Breast epithelium (tissue), 4 donors: ENCODE data around the gene HOOK1. TPM values are rescaled to one million over a fixed set of nuclear protein-coding genes. Genes with fewer than 3 reads are reported as not detected.

ENCODE experiments used
- DNase-seq, 2 donors: peaks; one replicate each; pipeline ENCODE4 v3.0.0-alpha.2; 2019; ENCODE audit warnings: low spot score in 2 of 2
- H3K27ac ChIP-seq, 2 donors: fragments of 200-600 bp; sonication (generic) in 1 of 2; one replicate each; pipeline ENCODE4 v1.5.1; 2016 to 2019; ENCODE audit warnings: mild to moderate bottlenecking in 1 of 2
- H3K27me3 ChIP-seq, 2 donors: fragments of 200-600 bp; sonication (generic) in 1 of 2; one replicate each; pipeline versions ENCODE4 v1.5.1 to v1.6.0; 2017 to 2019; ENCODE audit warnings: control low read depth in 1 of 2, mild to moderate bottlenecking in 1 of 2
- H3K36me3 ChIP-seq: fragments of 200-600 bp; one replicate; pipeline ENCODE4 v1.5.1; 2019
- H3K4me1 ChIP-seq, 2 donors: fragments of 200-600 bp; sonication (generic); one replicate each; pipeline ENCODE4 v1.5.1; 2016 to 2019; ENCODE audit warnings: control low read depth in 1 of 2
- H3K4me3 ChIP-seq, 3 donors: fragments of 200-600 bp; sonication (generic); 1 replicate in 2 of 3; 2 replicates in 1 of 3; pipeline ENCODE4 v1.5.1; 2016 to 2019; ENCODE audit warnings: mild to moderate bottlenecking in 3 of 3, moderate library complexity in 2 of 3
- H3K9me3 ChIP-seq, 2 donors: fragments of 200-600 bp; sonication (generic) in 1 of 2; one replicate each; pipeline ENCODE4 v1.5.1; 2016 to 2019; ENCODE audit warnings: control low read depth in 1 of 2
- CTCF ChIP-seq, 3 donors: fragments of 450-650 bp; IDR thresholded peaks; one replicate each; pipeline ENCODE4 v1.5.1; 2016 to 2017; ENCODE audit warnings: antibody characterized with exemption in 3 of 3, mild to moderate bottlenecking in 3 of 3, moderate library complexity in 3 of 3
- POLR2A ChIP-seq: fragments of 450-650 bp; IDR thresholded peaks from one replicate; pipeline ENCODE4 v1.6.1; 2016; ENCODE audit warnings: antibody characterized with exemption, mild to moderate bottlenecking, moderate library complexity
- POLR2AphosphoS5 ChIP-seq, 3 donors: sonication (generic); formaldehyde crosslinking; IDR thresholded peaks; one replicate each; pipeline ENCODE4 v1.6.1; 2017; ENCODE audit warnings: antibody characterized with exemption in 3 of 3
- intact Hi-C: fragments of 100-400 bp; cut with DNase I; formaldehyde crosslinking; loops from one replicate; pipeline ENCODE4 v1.15.1; 2023; ENCODE audit warnings: low total_unique reads
- total RNA-seq, 3 donors: library from RNA; depleted of rRNA; stranded (reverse); fragments of >200 nt; gene quantifications; one replicate each; pipeline ENCODE4 v1.1.0, GENCODE V29; 2016

The HOOK1 gene
- total RNA-seq, 3 donors from 2014 or later = 0.16 to 33.7 (median 12.5) TPM

- Histone ChIP-seq H3K27me3 (no peaks in the 10 kb centered on the region), H3K4me3 (no peak overlapping the region), H3K27ac (no peak overlapping the region), H3K9me3 (no peaks in the 10 kb centered on the region), H3K36me3 (no peaks in the 10 kb centered on the region), H3K4me1 (no peaks in the 10 kb centered on the region)
- intact Hi-C loops = no loop called here
- TF ChIP-seq POLR2A (no peak), POLR2AphosphoS5 (IDR thresholded peaks at IDR 0.05) (no peak), CTCF (IDR thresholded peaks at IDR 0.05) (no peak)
- no peak for DNase-seq
Measured at GRCh38 chr1:59819566-59820438, 5.1 kb downstream of the HOOK1 start.

GRCh38 chr1:59827055-59827643 lies 12.4 kb downstream of the HOOK1 start:
- Histone ChIP-seq H3K36me3 (no peaks in the 10 kb centered on the region), H3K27ac (no peak overlapping the region), H3K4me3 (no peak overlapping the region), H3K4me1 (no peaks in the 10 kb centered on the region), H3K27me3 (no peaks in the 10 kb centered on the region), H3K9me3 (no peaks in the 10 kb centered on the region)
- DNase-seq = no peak
- TF ChIP-seq POLR2A = no peak
- TF ChIP-seq POLR2AphosphoS5 (IDR thresholded peaks at IDR 0.05) = no peak
- TF ChIP-seq CTCF (IDR thresholded peaks at IDR 0.05) = no peak
- intact Hi-C loops = no loop called here

GRCh38 chr1:59828160-59828559 lies 13.4 kb downstream of the HOOK1 start:
- Histone ChIP-seq H3K27me3 (no peaks in the 10 kb centered on the region), H3K36me3 (no peaks in the 10 kb centered on the region), H3K9me3 (no peaks in the 10 kb centered on the region), H3K4me3 (no peak overlapping the region), H3K4me1 (no peaks in the 10 kb centered on the region), H3K27ac (no peak overlapping the region)
- no peak for DNase-seq
- intact Hi-C loops = loop anchor here (2.0 kb wide), 1 partner anchor 33 kb away; no protein-coding TSS in a partner anchor
- no peak for TF ChIP-seq POLR2A
- no peak for TF ChIP-seq POLR2AphosphoS5 (IDR thresholded peaks at IDR 0.05)
- no peak for TF ChIP-seq CTCF (IDR thresholded peaks at IDR 0.05)

GRCh38 chr1:59831529-59831928 lies 16.8 kb downstream of the HOOK1 start:
- TF ChIP-seq POLR2A (no peak), CTCF (IDR thresholded peaks at IDR 0.05) (no peak)
- no peak for DNase-seq
- H3K4me1 ChIP-seq = no peaks in the 10 kb centered on the region
- H3K9me3 ChIP-seq = no peaks in the 10 kb centered on the region
- H3K36me3 ChIP-seq = no peaks in the 10 kb centered on the region
- no peak overlapping the region for H3K27ac ChIP-seq
- intact Hi-C loops = no loop called here
- H3K4me3 ChIP-seq = no peak overlapping the region
- H3K27me3 ChIP-seq = no peaks in the 10 kb centered on the region

- intact Hi-C loops = no loop called here
- no peak for TF ChIP-seq POLR2AphosphoS5 (IDR thresholded peaks at IDR 0.05)
- TF ChIP-seq CTCF (IDR thresholded peaks at IDR 0.05) = no peak
- no peak for TF ChIP-seq POLR2A
Measured at GRCh38 chr1:59833022-59833421, 18.3 kb downstream of the HOOK1 start.

More at GRCh38 chr1:59833022-59833421, 18.3 kb downstream of the HOOK1 start:
- Histone ChIP-seq H3K4me1 (no peaks in the 10 kb centered on the region), H3K27me3 (no peaks in the 10 kb centered on the region), H3K4me3 (no peak overlapping the region), H3K9me3 (no peaks in the 10 kb centered on the region), H3K27ac (no peak overlapping the region), H3K36me3 (no peaks in the 10 kb centered on the region)
- DNase-seq = no peak
